GM10248 (cell line): ENCODE data around the gene JARID2.

Experiments
- CTCF ChIA-PET: fragments of 300-600 bp; sonication (Branson Sonifier 250); formaldehyde crosslinking; extraction: SDS; loops from one replicate; lab custom pipeline; 2021; ENCODE audit warnings: antibody characterized with exemption; lab: Yijun Ruan, JAX
- POLR2A ChIA-PET: fragments of 350-650 bp; sonication (Branson Sonifier 250); formaldehyde crosslinking; extraction: SDS; loops from one replicate; lab custom pipeline; 2020; ENCODE audit warnings: antibody characterized with exemption; lab: Yijun Ruan, JAX
- DNase-seq: peaks from one replicate; pipeline ENCODE4 v3.0.0; 2012; ENCODE audit errors: extremely low spot score
- TF ChIP-seq, protein P1 (sequence below): IDR thresholded peaks from 2 replicates; pipeline ENCODE4 v1.5.1; 2012; ENCODE audit warnings: mild to moderate bottlenecking, low read depth; ENCODE audit errors: extremely low read depth, missing control alignments, control extremely low read depth

JARID2 gene

DNA sequence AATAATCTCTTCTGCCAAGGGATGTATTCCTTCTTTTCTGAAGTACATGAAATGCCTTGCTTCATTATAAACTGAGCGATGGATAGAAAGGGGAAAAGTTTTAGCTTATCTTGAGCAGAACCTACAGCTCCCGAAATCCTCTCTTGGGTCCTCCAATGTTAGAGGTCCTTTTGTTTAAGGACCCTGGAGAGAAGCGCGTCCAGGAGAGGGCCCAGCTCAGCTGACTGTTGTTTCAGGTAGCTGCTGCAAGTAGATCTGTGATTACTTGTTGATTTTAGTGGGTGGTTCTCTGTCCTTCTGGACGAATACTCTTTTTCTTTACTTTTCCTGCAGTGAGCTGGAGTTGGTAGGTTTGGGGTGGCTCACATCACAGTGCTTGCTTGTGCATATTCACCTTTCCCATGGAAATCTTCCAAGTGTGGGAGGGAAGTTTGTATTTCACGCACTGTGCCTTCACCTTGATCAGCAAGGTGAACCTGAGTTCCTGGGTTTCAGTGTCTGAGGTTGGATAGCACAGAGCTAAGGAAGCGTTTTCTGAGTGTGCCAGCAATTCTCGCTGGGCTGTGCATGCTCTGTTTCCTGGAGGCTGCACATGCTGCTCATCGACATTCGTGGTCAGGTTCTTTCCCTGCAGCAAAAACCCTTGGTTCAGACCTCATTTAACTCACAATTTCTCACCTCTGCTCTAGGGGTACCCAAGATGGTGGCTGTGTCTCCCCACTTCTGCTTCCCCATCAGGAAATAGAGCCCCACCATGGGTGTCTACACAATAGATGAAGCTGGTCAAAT, 176.3 kb downstream of the JARID2 start:
- ChIA-PET CTCF (interaction anchor here (1.0 to 4.4 kb wide), 11 partner anchors 8 to 110 kb away, joined by 3 to 35 read pairs (median 4); no protein-coding TSS in a partner anchor), POLR2A (interaction anchor here (0.6 to 0.7 kb wide), 2 partner anchors 9 to 816 kb away, joined by 3 to 5 read pairs; partner anchors contain the start of gene GMPR)
- peak; percentile 48 for DNase-seq
- TF ChIP-seq, protein P1, sequence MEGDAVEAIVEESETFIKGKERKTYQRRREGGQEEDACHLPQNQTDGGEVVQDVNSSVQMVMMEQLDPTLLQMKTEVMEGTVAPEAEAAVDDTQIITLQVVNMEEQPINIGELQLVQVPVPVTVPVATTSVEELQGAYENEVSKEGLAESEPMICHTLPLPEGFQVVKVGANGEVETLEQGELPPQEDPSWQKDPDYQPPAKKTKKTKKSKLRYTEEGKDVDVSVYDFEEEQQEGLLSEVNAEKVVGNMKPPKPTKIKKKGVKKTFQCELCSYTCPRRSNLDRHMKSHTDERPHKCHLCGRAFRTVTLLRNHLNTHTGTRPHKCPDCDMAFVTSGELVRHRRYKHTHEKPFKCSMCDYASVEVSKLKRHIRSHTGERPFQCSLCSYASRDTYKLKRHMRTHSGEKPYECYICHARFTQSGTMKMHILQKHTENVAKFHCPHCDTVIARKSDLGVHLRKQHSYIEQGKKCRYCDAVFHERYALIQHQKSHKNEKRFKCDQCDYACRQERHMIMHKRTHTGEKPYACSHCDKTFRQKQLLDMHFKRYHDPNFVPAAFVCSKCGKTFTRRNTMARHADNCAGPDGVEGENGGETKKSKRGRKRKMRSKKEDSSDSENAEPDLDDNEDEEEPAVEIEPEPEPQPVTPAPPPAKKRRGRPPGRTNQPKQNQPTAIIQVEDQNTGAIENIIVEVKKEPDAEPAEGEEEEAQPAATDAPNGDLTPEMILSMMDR, result no peak

DNA sequence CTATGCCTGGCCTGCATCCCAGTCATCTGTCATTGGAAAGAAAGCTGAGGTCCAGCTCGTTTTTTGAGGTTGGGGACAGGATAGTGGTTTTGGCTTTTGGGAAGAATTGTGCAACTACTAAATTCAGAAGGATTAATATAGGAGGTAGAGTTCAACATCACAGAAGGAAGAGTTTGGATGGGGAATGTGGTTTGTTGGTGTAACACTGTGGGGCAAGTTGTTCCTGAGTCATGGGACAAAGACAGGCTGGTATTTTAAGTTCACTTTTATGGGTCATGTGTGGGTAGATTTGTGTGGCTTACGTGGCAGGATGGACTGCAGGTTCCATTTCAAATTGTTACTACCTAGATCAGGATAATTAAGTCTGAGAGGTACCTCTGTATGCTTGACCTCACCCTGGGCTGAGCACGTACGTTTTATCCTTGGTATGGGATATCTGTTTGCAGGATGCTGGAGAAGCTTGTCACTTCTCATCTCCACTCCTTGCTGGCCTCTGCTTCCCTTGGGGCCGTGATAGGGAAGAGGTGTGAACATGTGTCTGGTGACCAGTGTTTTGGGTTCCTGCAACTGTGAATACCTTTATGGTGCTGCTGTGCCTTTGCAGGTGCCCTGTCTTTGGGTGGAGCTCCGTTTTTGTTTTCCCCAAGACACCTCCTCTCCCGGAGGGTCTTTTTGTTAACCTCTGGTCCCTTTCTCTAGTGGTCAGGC, 177.6 kb downstream of the JARID2 start:
- ChIA-PET POLR2A (no interaction called here), CTCF (interaction anchor here (1.0 to 4.4 kb wide), 5 partner anchors 10 to 65 kb away, joined by 3 to 35 read pairs (median 4); no protein-coding TSS in a partner anchor)
- no peak for DNase-seq
- TF ChIP-seq, protein P1, result no peak

DNA sequence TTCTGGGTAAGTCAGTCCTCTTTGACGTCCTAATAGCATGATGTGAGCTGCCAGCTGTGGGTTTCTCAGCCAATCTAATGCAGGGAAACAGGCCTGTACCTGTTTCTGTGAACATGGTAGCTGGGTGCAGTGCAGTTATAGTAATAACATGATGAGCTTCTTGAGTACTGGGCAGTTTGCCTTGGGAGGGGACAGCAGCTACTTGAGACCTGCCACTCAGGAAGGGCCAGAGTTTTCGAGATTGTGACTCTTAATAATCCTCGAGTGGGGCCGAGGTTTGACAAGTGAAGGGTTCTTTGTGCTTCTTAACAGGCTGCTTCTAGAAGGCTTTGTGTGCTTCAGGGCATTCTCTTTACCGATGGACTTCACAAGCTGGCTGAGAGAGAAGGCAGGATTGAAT, 180.1 kb downstream of the JARID2 start:
- TF ChIP-seq, protein P1, result no peak
- ChIA-PET CTCF (interaction anchor here (0.9 to 3.1 kb wide), 3 partner anchors 12 to 177 kb away, joined by 3 to 12 read pairs (median 3); no protein-coding TSS in a partner anchor), POLR2A (no interaction called here)
- DNase-seq, result no peak

DNA sequence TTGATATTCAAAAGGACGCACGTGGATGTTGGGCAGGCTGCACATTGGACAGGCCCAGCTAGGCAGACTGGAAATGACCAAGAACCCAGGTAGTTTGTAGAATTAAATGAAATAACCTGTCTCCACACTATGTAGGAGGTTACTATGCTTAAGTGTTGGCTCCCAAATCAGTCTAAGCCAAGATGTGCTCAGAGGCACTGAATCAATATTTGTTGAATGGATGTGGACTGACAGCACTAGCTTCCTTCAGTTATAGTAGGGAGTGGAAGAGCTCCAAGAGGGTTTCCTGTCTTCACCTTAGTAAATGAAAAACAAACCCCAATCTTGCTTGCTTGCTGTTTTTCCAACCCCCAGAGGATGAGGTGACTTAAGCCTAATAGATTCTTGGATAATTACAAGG, 180.5 kb downstream of the JARID2 start:
- POLR2A ChIA-PET, result no interaction called here
- no peak for DNase-seq
- TF ChIP-seq, protein P1, result no peak
- CTCF ChIA-PET, result interaction anchor here (0.6 to 3.1 kb wide), 4 partner anchors 12 to 176 kb away, joined by 3 to 12 read pairs (median 3); no protein-coding TSS in a partner anchor

DNA sequence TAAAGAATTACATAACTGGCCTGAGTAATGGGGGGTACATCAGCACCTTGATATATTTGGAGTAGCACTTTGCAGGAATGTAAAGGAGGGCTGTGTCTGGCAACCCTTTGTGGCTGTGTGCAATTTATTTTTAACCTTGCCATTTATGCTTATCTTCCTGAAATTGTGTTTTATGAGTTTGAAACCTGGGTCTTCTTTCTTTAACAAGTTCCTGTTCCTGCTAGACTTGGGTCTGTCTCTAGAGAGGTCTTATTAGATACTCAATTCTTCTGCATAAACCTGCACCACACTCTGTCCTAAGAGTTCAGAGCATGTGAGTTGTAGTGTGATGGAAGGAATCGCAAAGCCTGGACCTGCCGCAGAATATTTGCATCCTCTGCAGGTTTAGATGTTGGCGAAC, 181.0 kb downstream of the JARID2 start:
- DNase-seq, result no peak
- POLR2A ChIA-PET, result no interaction called here
- TF ChIP-seq, protein P1, result no peak
- CTCF ChIA-PET, result interaction anchor here (0.6 to 3.1 kb wide), 3 partner anchors 15 to 176 kb away, joined by 3 to 12 read pairs (median 3); no protein-coding TSS in a partner anchor
